ENCODE data around the gene GSG1L. TPM values are rescaled to one million over a fixed set of nuclear protein-coding genes. Genes with fewer than 3 reads are reported as not detected.

The GSG1L gene
- total RNA-seq, 3 donors from 2014 or later, result not detected

DNA sequence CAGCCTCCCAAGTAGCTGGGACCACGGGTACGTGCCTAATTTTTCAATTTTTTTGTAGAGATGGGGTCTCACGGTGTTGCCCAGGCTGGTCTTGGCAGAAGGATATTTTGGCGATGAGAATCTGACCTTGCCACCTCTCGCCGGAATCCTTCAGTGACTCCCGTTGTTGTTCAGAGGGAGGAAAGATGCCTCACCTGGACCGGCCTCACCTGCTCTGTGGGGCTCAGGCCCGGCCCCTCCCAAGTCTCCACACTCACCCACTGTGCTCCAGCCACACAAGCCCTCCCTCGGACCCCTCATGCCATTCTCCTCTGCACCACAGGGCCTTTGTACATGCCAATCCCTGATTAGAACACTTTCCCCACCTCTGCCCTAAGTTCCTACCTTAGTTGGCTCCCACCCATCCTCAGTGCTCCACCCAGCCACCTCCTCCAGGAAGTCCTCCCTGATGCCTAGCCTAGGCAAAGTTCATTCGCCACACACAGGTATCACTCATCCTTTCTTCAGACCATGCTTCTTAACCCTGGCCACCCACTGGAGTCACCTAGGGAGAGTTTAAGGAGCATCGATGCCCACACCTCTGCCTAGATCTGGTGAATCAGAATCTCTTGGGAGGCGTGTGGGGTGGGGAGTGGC is 136.1 kb downstream of the GSG1L start:
- DNase-seq, result no peak
- no peak for ATAC-seq
- Mint-ChIP-seq H3K9me3 (no peaks in the 10 kb centered on the region), H3K36me3 (ENCODE audit: insufficient read depth) (no peaks in the 10 kb centered on the region), H3K4me1 (ENCODE audit: low read depth) (no peaks in the 10 kb centered on the region), H3K4me3 (no peak overlapping the region), H3K27me3 (ENCODE audit: low read depth) (peaks cover 24% of the 10 kb centered on the region)

DNA sequence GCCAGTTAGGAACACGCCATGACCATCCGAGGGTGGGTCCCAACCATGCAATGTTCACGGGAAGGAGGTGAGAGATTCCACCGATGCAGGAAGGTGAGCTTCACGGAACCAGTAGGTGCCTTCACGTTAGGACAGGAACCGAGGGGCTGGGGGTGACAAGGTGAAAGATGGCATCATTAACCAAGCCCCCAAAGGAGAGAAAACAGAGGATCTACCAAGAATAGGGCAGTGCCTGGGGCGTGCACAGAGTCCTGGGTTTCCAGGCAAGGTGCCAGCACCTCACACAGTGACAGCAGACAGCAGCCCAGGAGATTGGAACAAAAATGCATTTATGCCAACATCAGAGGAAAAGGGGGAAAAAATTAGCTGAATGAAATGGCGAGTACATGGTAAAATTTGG is 137.9 kb downstream of the GSG1L start:
- Mint-ChIP-seq H3K36me3 (ENCODE audit: insufficient read depth) (no peaks in the 10 kb centered on the region), H3K4me1 (ENCODE audit: low read depth) (no peaks in the 10 kb centered on the region), H3K27me3 (ENCODE audit: low read depth) (peaks cover 37% of the 10 kb centered on the region), H3K9me3 (no peaks in the 10 kb centered on the region), H3K4me3 (no peak overlapping the region)
- DNase-seq, result no peak
- no peak for ATAC-seq

DNA sequence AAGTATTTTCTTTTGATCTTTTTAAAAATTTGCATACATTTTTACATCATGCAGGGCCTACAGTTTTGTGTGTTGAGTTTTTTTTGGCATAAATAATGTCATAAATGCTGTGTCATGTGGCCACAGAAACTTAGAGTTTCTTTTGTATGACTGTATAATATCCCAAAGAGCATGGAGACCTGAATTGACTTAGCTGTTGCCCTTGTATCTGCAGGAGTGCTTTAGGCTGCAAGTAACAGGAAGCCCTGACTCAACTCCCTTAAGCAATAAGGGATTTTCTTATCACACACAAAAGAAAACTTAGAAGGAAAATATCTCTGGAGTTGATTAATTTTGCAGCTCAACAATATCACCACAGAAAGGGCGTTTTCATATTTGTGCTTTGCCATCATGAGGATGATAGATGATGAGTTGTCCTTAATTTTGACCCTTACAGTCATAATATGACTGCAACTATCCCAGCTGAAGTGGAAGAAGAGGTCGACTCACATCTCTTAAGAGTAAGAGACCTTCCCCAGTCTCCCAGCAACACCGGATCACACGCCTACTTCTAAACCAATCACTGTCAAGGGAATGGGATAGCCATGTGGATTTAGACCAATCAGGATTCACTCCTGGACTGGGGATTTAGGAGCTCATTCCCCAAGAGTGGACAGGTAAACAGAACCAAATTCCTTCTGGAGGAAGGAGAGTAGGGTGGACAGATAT is 138.9 kb downstream of the GSG1L start:
- Mint-ChIP-seq H3K4me1 (ENCODE audit: low read depth) (no peaks in the 10 kb centered on the region), H3K9me3 (no peaks in the 10 kb centered on the region), H3K36me3 (ENCODE audit: insufficient read depth) (no peaks in the 10 kb centered on the region), H3K4me3 (no peak overlapping the region), H3K27me3 (ENCODE audit: low read depth) (peaks cover 41% of the 10 kb centered on the region)
- DNase-seq (no peak), ATAC-seq (no peak)

DNA sequence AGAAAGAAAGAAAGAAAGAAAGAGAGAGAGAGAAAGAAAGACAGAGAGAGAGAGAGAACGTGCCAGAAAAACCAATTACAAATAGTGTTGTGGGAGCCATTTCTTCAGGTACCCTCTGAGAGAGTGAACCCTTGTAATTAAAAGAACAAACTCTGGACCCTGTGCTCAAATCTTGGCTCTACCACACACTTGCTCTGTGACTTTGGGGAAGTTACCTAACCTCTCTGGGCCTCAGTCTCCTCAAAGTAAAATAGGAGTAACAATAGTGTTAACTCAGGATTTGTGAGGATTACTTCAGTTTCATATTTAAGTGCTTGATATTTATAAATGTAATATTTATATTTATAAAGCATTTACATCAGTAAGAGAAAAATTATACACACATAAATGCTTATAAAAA is 139.8 kb downstream of the GSG1L start:
- Mint-ChIP-seq H3K9me3 (no peaks in the 10 kb centered on the region), H3K36me3 (ENCODE audit: insufficient read depth) (no peaks in the 10 kb centered on the region), H3K27me3 (ENCODE audit: low read depth) (peaks cover 47% of the 10 kb centered on the region), H3K4me1 (ENCODE audit: low read depth) (no peaks in the 10 kb centered on the region), H3K4me3 (no peak overlapping the region)
- no peak for DNase-seq
- ATAC-seq, result no peak

DNA sequence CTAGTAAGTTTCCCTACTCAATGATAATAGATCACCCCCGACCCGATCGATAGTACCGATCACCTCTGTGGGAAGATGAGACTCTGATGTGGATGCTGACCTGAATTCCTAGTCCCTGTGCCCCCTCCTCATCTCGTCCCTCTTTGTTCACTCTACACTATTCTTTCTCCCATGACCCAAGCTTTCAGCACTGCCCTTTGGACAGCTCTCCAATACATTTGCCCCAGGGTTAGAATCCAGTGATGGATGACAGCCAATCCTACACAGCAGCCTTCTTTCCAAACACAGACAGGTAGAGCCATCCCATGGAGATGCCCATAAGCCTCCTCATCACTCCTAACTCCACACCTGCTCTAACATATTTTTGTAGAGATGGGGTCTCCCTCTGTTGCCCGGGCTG is 141.1 kb downstream of the GSG1L start:
- no peak for DNase-seq
- Mint-ChIP-seq H3K4me1 (ENCODE audit: low read depth) (no peaks in the 10 kb centered on the region), H3K9me3 (no peaks in the 10 kb centered on the region), H3K36me3 (ENCODE audit: insufficient read depth) (no peaks in the 10 kb centered on the region), H3K27me3 (ENCODE audit: low read depth) (peaks cover 45% of the 10 kb centered on the region), H3K4me3 (no peak overlapping the region)
- no peak for ATAC-seq

DNA sequence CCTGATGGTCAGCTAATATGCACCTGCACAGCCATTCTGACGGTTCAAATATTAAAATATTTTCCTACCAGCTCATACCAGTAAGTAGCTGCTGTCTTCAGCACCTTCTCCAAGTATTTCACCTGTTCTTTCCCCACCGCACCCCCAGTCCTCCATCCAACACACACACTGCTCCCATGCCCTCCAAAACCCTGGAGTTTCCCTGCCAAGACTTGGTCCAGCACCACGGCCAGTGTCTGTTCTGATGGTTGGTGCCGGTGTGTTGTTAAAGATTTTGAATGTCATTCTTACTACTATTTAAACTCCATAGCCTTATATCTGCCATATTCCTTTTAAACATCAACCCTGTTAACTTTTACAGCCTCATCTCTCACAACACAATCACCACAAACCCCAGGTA is 142.4 kb downstream of the GSG1L start:
- H3K4me3 Mint-ChIP-seq, result no peak overlapping the region
- ATAC-seq (no peak), DNase-seq (no peak)
- H3K27me3 Mint-ChIP-seq (ENCODE audit: low read depth), result peaks cover 51% of the 10 kb centered on the region
- no peaks in the 10 kb centered on the region for H3K9me3 Mint-ChIP-seq
- H3K36me3 Mint-ChIP-seq (ENCODE audit: insufficient read depth), result no peaks in the 10 kb centered on the region
- no peaks in the 10 kb centered on the region for H3K4me1 Mint-ChIP-seq (ENCODE audit: low read depth)

DNA sequence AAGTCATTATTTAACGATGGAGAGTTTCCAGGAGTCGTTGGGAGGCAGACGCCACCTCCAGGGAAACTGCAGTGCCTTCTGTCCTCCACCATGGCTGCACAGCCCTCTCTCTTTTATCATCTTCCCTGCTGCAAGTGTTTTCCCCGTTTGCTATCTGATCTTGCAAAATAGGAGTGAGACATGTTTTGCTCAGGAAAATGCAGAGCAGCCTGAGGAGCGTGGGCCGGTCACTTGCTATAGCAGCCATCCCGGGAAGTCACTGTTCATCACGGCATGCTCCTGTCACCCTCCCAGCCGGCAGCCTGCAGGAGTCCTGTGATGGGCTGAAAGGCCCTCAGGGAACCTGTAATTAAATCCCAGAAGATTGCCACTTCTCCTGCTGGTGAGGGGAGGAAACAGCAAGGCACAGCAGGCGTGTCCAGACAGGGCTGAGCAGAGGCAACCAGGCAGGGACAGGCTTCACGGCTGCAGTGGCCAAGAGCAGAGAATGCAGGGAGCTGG is 143.1 kb downstream of the GSG1L start:
- Mint-ChIP-seq H3K36me3 (ENCODE audit: insufficient read depth) (no peaks in the 10 kb centered on the region), H3K4me3 (no peak overlapping the region)
- no peak for ATAC-seq

DNA sequence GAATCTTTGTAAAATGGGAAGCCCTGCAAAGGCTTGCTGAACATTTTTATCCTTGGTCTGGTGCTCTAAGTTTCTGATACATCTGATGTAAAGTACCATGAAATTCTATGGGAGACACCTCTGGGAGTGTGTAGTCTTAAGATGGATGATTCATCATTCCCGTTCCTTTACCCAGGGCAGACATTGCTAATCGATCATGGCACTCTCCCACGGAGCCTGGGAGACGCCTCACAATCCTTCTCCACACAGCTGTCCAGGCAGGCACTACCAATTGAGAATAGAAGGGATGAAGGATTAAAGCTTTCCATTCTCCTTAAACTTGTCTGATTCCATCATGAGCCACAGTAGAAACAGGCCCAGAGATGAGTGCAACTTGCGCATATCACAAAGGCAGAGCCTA is 144.8 kb downstream of the GSG1L start:
- ATAC-seq (no peak), DNase-seq (no peak)
- H3K4me3 Mint-ChIP-seq, result no peak overlapping the region
- H3K36me3 Mint-ChIP-seq (ENCODE audit: insufficient read depth), result no peaks in the 10 kb centered on the region
- peaks cover 46% of the 10 kb centered on the region for H3K27me3 Mint-ChIP-seq (ENCODE audit: low read depth)
- H3K4me1 Mint-ChIP-seq (ENCODE audit: low read depth), result no peaks in the 10 kb centered on the region
- no peaks in the 10 kb centered on the region for H3K9me3 Mint-ChIP-seq

More for the DNA sequence above, 143.1 kb downstream of the GSG1L start:
- Mint-ChIP-seq H3K4me1 (ENCODE audit: low read depth) (no peaks in the 10 kb centered on the region), H3K27me3 (ENCODE audit: low read depth) (peaks cover 48% of the 10 kb centered on the region), H3K9me3 (no peaks in the 10 kb centered on the region)
- no peak for DNase-seq

DNA sequence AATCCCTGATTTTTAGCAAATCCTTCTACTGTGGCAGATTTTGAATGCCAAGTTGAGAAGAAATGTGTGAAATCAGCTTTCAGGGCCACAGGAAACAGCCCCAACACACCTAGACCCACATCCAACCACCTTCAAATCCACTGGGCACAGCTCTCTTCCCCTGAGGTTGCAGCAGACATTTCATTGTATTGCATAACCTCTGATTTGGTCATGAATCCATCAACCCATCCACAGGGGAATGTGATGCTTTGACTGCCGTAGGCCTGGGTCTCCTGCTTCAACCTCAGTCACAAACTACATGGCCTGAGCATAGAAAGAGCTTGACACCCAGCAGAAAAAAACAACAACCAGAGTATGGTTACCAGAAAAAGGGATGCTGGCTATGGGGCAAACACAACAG is 145.6 kb downstream of the GSG1L start:
- DNase-seq (no peak), ATAC-seq (no peak)
- Mint-ChIP-seq H3K4me3 (no peak overlapping the region), H3K9me3 (no peaks in the 10 kb centered on the region), H3K4me1 (ENCODE audit: low read depth) (no peaks in the 10 kb centered on the region), H3K36me3 (ENCODE audit: insufficient read depth) (no peaks in the 10 kb centered on the region), H3K27me3 (ENCODE audit: low read depth) (peaks cover 43% of the 10 kb centered on the region)

DNA sequence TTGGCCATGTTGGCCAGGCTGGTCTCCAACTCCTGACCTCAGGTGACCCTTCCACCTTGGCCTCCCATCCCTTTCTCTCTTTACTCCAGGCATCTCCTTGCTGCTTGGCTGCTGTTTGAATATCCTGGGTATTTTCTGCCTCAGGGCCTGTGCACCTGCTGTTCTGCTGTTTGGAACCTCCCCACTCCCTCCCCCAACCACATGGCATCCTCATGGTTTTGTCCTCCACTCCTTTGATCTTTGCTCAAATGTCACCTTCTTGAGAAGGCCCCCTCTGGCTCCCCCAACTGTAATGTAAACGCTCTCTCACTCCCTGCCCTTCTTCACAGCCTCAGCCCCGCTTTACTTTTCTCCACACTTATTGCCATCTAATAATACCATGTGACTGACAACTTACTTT is 152.0 kb downstream of the GSG1L start:
- no peak overlapping the region for H3K4me3 Mint-ChIP-seq

DNA sequence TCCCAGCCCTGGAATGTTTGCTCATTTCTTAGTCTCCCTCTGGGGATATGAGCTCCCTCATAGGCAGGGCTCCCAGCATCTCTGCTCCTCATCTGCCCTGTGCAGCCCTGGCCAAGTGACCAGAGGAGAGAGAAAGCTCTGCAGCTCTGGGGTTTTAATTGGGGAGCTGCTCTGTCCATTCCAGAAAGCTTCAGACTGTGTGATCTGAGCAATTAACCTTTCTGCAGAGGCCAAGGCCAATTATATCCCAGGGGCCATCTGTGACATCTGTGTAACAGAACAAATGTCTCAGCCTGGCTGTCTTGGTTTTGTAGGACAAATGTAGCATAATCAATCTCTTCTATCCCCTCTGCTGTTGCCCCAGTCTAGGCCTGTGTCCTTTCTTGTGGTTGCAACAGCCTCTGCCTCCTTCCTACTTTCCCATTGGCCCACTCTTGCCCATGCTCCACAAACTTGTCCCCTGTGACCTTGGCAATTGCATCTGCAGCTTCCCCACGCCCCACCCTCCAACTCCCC is 156.0 kb downstream of the GSG1L start:
- DNase-seq, result no peak
- Mint-ChIP-seq H3K36me3 (ENCODE audit: insufficient read depth) (no peaks in the 10 kb centered on the region), H3K4me3 (no peak overlapping the region), H3K4me1 (ENCODE audit: low read depth) (no peaks in the 10 kb centered on the region), H3K9me3 (no peaks in the 10 kb centered on the region), H3K27me3 (ENCODE audit: low read depth) (peaks cover 28% of the 10 kb centered on the region)
- no peak for ATAC-seq

More for the DNA sequence above, 152.0 kb downstream of the GSG1L start:
- no peak for ATAC-seq
- no peaks in the 10 kb centered on the region for H3K4me1 Mint-ChIP-seq (ENCODE audit: low read depth)
- no peaks in the 10 kb centered on the region for H3K36me3 Mint-ChIP-seq (ENCODE audit: insufficient read depth)
- no peaks in the 10 kb centered on the region for H3K9me3 Mint-ChIP-seq
- peaks cover 18% of the 10 kb centered on the region for H3K27me3 Mint-ChIP-seq (ENCODE audit: low read depth)
- DNase-seq, result no peak

DNA sequence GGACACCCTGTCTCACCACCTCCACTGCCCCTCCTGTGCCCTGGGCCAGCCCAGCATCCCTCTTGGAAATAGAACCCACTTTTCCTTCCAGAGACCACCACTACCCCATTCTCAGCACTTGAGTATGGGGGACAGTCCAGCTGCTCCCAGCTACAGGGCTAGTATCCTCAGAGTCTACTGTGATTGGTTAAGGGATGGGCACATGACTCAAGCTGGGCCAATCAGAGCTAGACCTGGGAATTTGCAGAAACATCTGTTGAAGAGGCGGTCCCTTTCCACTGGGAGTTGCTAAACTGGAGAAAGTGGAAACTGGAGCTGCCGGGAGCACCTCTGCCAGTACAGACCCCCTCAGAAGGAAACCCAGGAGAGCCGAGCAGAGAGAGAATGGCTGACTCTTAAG is 156.6 kb downstream of the GSG1L start:
- Mint-ChIP-seq H3K27me3 (ENCODE audit: low read depth) (peaks cover 25% of the 10 kb centered on the region), H3K4me3 (no peak overlapping the region), H3K9me3 (no peaks in the 10 kb centered on the region), H3K36me3 (ENCODE audit: insufficient read depth) (no peaks in the 10 kb centered on the region), H3K4me1 (ENCODE audit: low read depth) (no peaks in the 10 kb centered on the region)
- no peak for DNase-seq
- ATAC-seq, result no peak

DNA sequence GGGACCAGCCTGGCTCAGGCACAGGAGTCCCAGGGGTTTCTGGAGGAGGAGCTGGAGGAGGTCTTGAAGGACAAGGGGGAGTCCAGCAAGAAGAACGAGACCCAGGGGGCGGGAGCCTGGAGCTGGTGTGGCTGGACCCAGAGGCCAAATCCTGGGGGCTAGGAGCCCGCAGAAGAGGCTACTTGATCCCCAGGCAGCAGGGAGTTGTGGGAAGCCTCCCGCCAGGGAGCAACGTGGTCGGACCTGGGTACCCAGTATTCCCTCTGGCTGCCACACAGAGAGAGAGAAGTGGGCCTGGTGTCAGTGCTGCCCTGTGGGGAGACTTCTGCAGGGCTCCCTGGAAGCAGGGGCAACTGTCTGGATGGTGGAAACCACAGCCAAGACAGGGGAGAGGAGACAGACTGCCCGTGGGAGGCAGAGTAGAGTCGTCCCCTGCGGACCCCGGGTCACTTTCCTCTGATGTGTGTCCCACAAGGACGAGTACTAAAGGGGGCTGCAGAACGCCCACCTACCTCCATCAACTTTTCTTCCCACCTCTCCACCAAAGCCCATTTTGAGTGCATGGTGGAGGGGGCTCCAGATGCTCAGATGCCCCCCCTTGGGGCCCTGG is 160.4 kb downstream of the GSG1L start:
- no peak for ATAC-seq
- no peaks in the 10 kb centered on the region for H3K36me3 Mint-ChIP-seq (ENCODE audit: insufficient read depth)
- peaks cover 32% of the 10 kb centered on the region for H3K27me3 Mint-ChIP-seq (ENCODE audit: low read depth)
- no peak for DNase-seq
- no peaks in the 10 kb centered on the region for H3K9me3 Mint-ChIP-seq
- H3K4me3 Mint-ChIP-seq, result no peak overlapping the region
- H3K4me1 Mint-ChIP-seq (ENCODE audit: low read depth), result no peaks in the 10 kb centered on the region

DNA sequence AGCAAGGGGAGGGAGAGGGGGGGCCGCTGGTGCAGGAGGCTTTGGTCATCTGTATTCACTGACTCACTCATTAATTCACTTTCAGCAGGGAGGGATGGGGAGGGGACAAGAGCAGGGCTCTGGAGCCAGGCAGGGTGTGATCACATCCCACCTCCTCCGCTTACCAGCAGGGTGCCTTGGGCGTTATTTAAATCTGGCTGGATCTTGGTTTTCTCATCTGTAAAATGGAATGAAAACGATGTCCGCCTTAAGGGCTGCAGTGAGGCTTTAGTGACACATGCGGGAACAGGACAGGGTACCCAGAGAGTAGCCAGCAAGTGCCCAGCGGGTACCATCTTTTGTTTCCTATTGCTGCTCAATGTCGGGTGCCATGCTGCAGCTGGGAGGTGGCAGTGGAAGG is 161.0 kb downstream of the GSG1L start:
- Mint-ChIP-seq H3K4me1 (ENCODE audit: low read depth) (no peaks in the 10 kb centered on the region), H3K36me3 (ENCODE audit: insufficient read depth) (no peaks in the 10 kb centered on the region), H3K4me3 (no peak overlapping the region), H3K9me3 (no peaks in the 10 kb centered on the region), H3K27me3 (ENCODE audit: low read depth) (peaks cover 30% of the 10 kb centered on the region)
- DNase-seq (no peak), ATAC-seq (no peak)

DNA sequence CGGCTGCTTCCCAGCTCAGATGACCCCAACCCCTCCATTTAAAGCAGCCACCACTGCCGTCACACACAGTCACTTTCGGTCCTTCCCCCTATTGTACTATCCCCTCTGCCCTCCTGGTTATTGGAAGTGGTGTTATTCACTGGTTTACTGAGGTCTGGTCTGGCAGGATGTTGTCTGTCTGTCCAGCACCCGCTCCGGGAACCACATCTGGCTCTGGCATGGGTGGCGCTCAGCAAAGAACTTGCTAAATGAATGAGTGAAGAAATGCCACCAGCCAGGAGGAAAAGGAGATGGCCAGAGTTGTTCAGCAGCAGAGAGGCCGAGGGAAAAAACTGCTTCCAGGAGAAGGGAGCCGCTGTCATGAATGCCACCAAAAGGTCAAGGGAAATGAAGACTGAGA is 161.6 kb downstream of the GSG1L start:
- Mint-ChIP-seq H3K36me3 (ENCODE audit: insufficient read depth) (no peaks in the 10 kb centered on the region), H3K4me3 (no peak overlapping the region), H3K27me3 (ENCODE audit: low read depth) (peaks cover 35% of the 10 kb centered on the region), H3K9me3 (no peaks in the 10 kb centered on the region), H3K4me1 (ENCODE audit: low read depth) (no peaks in the 10 kb centered on the region)
- DNase-seq (no peak), ATAC-seq (no peak)
